ENCODE measurements around the gene REEP1. TPM values are rescaled to one million over a fixed set of nuclear protein-coding genes. Genes with fewer than 3 reads are reported as not detected.

REEP1 gene
- total RNA-seq, 1 experiment from 2014 or later = 0.23 TPM

GRCh38 chr2:86175828-86176227 is 161.6 kb downstream of the REEP1 start:
- intact Hi-C loops (cut with micrococcal nuclease; ENCODE audit: unreplicated experiment) (no loop called here), in situ Hi-C loops (cut with HindIII; ENCODE audit: low pct_unique_long_range_greater_than_20kb, low sequenced_read_pairs) (no loop called here)
- Histone ChIP-seq H3K4me1 (ENCODE audit: control insufficient read depth, insufficient read depth, low read length) (no peaks in the 10 kb centered on the region), H3K9me3 (ENCODE audit: control insufficient read depth, insufficient read depth, low read depth, low read length) (no peaks in the 10 kb centered on the region), H3K4me3 (ENCODE audit: low read depth in 2 of 2, low read length in 2 of 2) (no peak overlapping the region), H3K36me3 (ENCODE audit: control insufficient read depth, insufficient read depth, low read length) (peaks cover 30% of the 10 kb centered on the region), H3K27me3 (ENCODE audit: control insufficient read depth, insufficient read depth, low read length) (no peaks in the 10 kb centered on the region), H3K27ac (ENCODE audit: low read length) (no peak overlapping the region)
- DNase-seq (ENCODE audit: low read depth, low spot score) (no peak), ATAC-seq (no peak)
- BruUV-seq (replicated peaks) = no TSS peak
- POLR2A ChIA-PET = no interaction called here
- CTCF ChIA-PET = no interaction called here
- no peak for TF ChIP-seq POLR2AphosphoS5 (IDR thresholded peaks at IDR 0.05; ENCODE audit: low read depth, low read length)
- no peak for TF ChIP-seq TCF7L2 (IDR thresholded peaks at IDR 0.05; ENCODE audit: low read depth, low read length)

GRCh38 chr2:86174445-86174844 is 163.0 kb downstream of the REEP1 start:
- BruUV-seq (replicated peaks) = no TSS peak
- ATAC-seq = no peak
- TF ChIP-seq POLR2AphosphoS5 (IDR thresholded peaks at IDR 0.05; ENCODE audit: low read depth, low read length) = no peak
- no peak for TF ChIP-seq CTCF (IDR thresholded peaks at IDR 0.05)
- TF ChIP-seq REST (IDR thresholded peaks at IDR 0.05; ENCODE audit: insufficient read depth in 1 of 2, low read depth in 2 of 2, low read length in 1 of 2) = no peak
- no peak for TF ChIP-seq SIN3A (IDR thresholded peaks at IDR 0.05; ENCODE audit: borderline replicate concordance, insufficient read depth, low read depth, low read length)
- TF ChIP-seq TCF7L2 (IDR thresholded peaks at IDR 0.05; ENCODE audit: low read depth, low read length) = no peak
- no peak overlapping the region for H3K27ac ChIP-seq (ENCODE audit: low read length)
- DNase-seq (ENCODE audit: low read depth, low spot score) = no peak
- ChIA-PET CTCF (no interaction called here), POLR2A (no interaction called here)
- no peak overlapping the region for H3K4me3 ChIP-seq (ENCODE audit: low read depth in 2 of 2, low read length in 2 of 2)
- no peaks in the 10 kb centered on the region for H3K4me1 ChIP-seq (ENCODE audit: control insufficient read depth, insufficient read depth, low read length)
- no peaks in the 10 kb centered on the region for H3K27me3 ChIP-seq (ENCODE audit: control insufficient read depth, insufficient read depth, low read length)
- no peaks in the 10 kb centered on the region for H3K9me3 ChIP-seq (ENCODE audit: control insufficient read depth, insufficient read depth, low read depth, low read length)
- in situ Hi-C loops (cut with HindIII; ENCODE audit: low pct_unique_long_range_greater_than_20kb, low sequenced_read_pairs) = no loop called here
- peaks cover 35% of the 10 kb centered on the region for H3K36me3 ChIP-seq (ENCODE audit: control insufficient read depth, insufficient read depth, low read length)
- intact Hi-C loops (cut with micrococcal nuclease; ENCODE audit: unreplicated experiment) = no loop called here

GRCh38 chr2:86172610-86173009 is 164.8 kb downstream of the REEP1 start:
- POLR2A ChIA-PET = no interaction called here
- Histone ChIP-seq H3K27me3 (ENCODE audit: control insufficient read depth, insufficient read depth, low read length) (no peaks in the 10 kb centered on the region), H3K4me1 (ENCODE audit: control insufficient read depth, insufficient read depth, low read length) (no peaks in the 10 kb centered on the region), H3K36me3 (ENCODE audit: control insufficient read depth, insufficient read depth, low read length) (peaks cover 44% of the 10 kb centered on the region), H3K4me3 (ENCODE audit: low read depth in 2 of 2, low read length in 2 of 2) (no peak overlapping the region), H3K27ac (ENCODE audit: low read length) (no peak overlapping the region), H3K9me3 (ENCODE audit: control insufficient read depth, insufficient read depth, low read depth, low read length) (no peaks in the 10 kb centered on the region)
- no TSS peak for BruUV-seq (replicated peaks)
- TF ChIP-seq SIN3A (IDR thresholded peaks at IDR 0.05; ENCODE audit: borderline replicate concordance, insufficient read depth, low read depth, low read length) (no peak), CTCF (IDR thresholded peaks at IDR 0.05) (no peak), TCF7L2 (IDR thresholded peaks at IDR 0.05; ENCODE audit: low read depth, low read length) (no peak), POLR2AphosphoS5 (IDR thresholded peaks at IDR 0.05; ENCODE audit: low read depth, low read length) (no peak), REST (IDR thresholded peaks at IDR 0.05; ENCODE audit: insufficient read depth in 1 of 2, low read depth in 2 of 2, low read length in 1 of 2) (no peak)
- intact Hi-C loops (cut with micrococcal nuclease; ENCODE audit: unreplicated experiment) (no loop called here), in situ Hi-C loops (cut with HindIII; ENCODE audit: low pct_unique_long_range_greater_than_20kb, low sequenced_read_pairs) (no loop called here)
- no peak for ATAC-seq
- no peak for DNase-seq (ENCODE audit: low read depth, low spot score)
- CTCF ChIA-PET = no interaction called here

Data from Panc1 (cell line).